Superior temporal gyrus (tissue), 1 donor: Measurements from ENCODE around the gene TADA1.
"Not testable (repeated sequence)": the region's sequence is repeated elsewhere in the genome, so short reads cannot be mapped to it uniquely, and the experiment has no call there.

Source experiments
- DNase-seq: peaks from one replicate; pipeline ENCODE4 v3.0.0-alpha.2; 2016; ENCODE audit errors: extremely low spot score

TADA1 gene

GRCh38 chr1:166889776-166890175 lies 13.7 kb upstream of the TADA1 start:
- no peak for DNase-seq

GRCh38 chr1:166888373-166889111 lies 12.5 kb upstream of the TADA1 start:
- DNase-seq: peak; percentile 53

GRCh38 chr1:166884971-166885370 lies 8.9 kb upstream of the TADA1 start:
- no peak for DNase-seq

- peak; percentile 60 for DNase-seq
Measured at GRCh38 chr1:166884040-166884642, 8.1 kb upstream of the TADA1 start.

- DNase-seq: no peak
Measured at GRCh38 chr1:166882893-166883292, 6.8 kb upstream of the TADA1 start.

GRCh38 chr1:166878173-166878917 lies 2.3 kb upstream of the TADA1 start:
- DNase-seq: not testable (repeated sequence)

- no peak for DNase-seq
Measured at GRCh38 chr1:166876540-166876838, 425 bp upstream of the TADA1 start.

GRCh38 chr1:166875302-166875733 lies 746 bp downstream of the TADA1 start:
- DNase-seq: no peak

GRCh38 chr1:166874464-166874863 lies 1.6 kb downstream of the TADA1 start:
- no peak for DNase-seq

- no peak for DNase-seq
Measured at GRCh38 chr1:166870584-166870983, 5.5 kb downstream of the TADA1 start.

- no peak for DNase-seq
Measured at GRCh38 chr1:166869318-166870099, 6.6 kb downstream of the TADA1 start.

GRCh38 chr1:166868639-166869038 lies 7.4 kb downstream of the TADA1 start:
- DNase-seq: no peak

- DNase-seq: no peak
Measured at GRCh38 chr1:166865926-166866325, 10.1 kb downstream of the TADA1 start.

GRCh38 chr1:166859597-166859996 lies 16.5 kb downstream of the TADA1 start:
- no peak for DNase-seq

GRCh38 chr1:166858726-166859419 lies 17.2 kb downstream of the TADA1 start:
- DNase-seq: peak; percentile 89

- DNase-seq: no peak
Measured at GRCh38 chr1:166857995-166858394, 18.1 kb downstream of the TADA1 start.

- no peak for DNase-seq
Measured at GRCh38 chr1:166855558-166855957, 20.5 kb downstream of the TADA1 start.

GRCh38 chr1:166852918-166853317 lies 23.1 kb downstream of the TADA1 start:
- peak; percentile 15 for DNase-seq

- no peak for DNase-seq
Measured at GRCh38 chr1:166849135-166849534, 26.9 kb downstream of the TADA1 start.

GRCh38 chr1:166848193-166848592 lies 27.9 kb downstream of the TADA1 start:
- no peak for DNase-seq

- no peak for DNase-seq
Measured at GRCh38 chr1:166844791-166845190, 31.3 kb downstream of the TADA1 start.
